COLO668 (cell line): ENCODE measurements around the gene MEPCE.

Experiments used
- DNase-seq: peaks from one replicate; lab custom pipeline; 2025; ENCODE audit not compliant: unreplicated experiment; lab: John Stamatoyannopoulos, UW

MEPCE gene

DNA sequence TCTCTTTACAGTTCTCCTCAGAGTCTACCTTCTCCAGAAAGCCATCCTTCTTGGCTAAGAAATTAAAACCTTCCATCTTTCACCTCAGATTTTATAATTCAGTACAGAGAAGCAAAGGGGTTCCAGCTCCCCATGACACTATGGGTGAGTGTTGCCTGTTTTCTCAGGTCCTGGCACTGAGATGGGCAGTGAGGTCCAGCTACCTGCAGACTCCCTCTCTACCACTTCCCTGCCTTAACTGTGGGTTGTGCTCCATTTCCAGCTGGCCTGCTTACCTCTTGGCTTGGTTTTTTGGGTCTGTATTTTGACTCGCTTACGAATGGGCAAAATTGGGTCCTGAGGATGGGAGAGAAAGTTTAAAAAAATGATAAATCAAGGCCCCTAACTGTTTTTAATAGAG, 27.4 kb upstream of the MEPCE start:
- no peak for DNase-seq

DNA sequence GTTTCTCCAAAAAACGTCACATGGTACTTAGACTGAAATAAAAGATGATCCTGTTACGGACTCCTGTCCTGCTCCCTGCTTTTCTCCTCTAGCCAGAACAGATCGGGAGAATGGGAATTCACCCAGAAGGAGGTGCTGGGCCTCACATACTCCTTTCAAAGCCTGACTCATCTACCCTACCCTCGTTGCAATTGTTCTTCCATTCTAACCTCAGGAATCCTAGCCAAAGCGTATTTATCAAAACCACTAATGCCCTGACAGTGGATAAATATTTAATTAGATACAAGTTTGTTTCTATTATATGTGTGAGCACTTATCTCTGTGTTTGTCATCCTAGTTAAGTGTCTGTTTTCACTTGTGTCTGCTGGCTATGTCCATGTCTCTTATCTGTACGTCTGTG, 22.9 kb upstream of the MEPCE start:
- DNase-seq = no peak

DNA sequence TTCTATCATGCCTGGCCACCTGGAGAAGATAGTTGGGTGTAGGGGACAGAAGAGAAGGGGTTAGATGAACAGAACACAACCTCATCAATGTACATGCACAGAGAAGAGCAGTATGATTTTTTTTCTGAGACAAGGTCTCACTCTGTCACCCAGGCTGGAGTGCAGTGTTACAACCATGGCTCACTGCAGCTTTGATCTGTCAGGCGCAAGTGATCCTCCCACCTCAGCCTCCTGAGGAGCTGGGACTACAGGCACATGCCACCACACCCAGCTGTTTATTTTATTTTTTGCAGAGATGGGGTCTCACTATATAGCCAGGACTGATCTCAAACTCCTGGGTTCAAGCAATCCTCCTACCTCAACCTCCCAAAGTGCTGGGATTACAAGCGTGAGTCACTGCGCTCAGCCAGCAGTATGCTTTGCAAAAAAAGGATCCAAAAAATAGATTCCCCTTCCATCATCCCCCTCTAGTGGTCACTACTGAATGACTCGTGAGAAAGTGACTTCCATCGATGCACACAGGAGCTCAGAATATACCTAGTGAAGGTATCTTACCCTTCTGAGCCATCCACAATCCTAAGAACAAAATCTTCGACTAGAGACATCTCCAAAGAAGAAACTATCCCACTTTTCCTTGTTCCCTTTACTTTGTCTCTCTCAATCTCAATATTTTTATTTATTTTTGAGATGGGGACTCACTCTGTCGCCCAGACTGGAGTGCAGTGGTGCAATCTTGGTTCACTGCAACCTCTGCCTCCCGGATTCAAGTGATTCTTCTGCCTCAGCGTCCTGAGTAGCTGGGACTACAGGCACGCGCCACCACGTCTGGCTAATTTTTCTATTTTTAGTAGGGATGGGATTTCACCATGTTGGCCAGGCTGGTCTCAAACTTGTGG, 22.1 kb upstream of the MEPCE start:
- peak; percentile 16 for DNase-seq

DNA sequence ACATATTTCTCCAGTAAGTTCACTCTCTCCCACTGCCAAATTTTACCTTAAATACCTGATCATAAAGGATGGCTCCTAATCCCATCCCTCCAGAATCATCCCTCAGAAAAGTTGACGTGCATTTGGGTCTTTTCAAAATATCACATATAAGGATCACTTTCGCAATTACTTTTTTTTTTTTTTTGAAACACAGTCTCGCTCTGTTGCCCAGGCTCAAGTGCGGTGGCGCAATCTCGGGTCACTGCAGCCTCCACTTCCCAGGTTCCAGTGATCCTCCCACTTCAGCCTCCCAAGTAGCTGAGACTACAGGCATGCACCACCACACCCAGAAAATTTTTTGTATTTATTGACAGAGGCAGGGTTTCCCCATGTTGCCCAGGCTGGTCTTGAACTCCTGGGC, 18.5 kb upstream of the MEPCE start:
- no peak for DNase-seq

DNA sequence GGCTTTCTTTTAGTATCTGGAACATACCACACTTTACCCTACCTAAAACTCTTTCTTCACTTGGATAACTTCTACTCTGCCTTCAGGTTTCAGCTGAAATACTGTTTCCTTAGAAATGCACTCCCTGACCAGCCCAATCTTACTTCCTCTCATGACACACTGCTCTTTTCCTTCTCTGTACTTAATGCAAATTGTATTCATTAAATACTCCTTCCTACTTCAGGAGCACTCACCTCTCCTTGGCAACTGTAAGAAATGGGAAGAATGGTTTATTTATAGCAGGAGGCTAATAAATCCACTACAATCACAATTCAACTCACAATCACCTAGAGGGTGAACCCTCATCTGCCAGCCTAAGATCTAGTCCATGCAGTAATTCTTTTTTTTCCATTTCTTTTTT, 16.3 kb upstream of the MEPCE start:
- DNase-seq = no peak

DNA sequence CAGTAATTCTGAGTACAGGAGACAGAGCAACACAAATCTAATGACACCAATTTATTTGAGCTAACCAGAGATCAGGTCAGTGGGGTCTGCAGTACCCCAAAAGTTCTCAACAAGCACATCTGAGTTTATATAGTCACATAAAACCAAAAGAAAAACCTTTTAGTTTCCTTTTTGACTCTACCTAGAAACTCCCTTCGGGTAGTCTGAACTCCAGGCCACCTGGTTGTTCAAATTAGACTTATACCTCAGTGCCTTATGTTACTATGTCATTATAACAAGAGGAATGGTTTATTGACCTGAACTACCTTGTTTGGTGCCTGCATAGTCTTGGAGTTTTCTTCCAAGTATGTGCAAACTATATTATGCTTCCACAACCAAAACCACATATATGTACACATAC, 15.7 kb upstream of the MEPCE start:
- no peak for DNase-seq

DNA sequence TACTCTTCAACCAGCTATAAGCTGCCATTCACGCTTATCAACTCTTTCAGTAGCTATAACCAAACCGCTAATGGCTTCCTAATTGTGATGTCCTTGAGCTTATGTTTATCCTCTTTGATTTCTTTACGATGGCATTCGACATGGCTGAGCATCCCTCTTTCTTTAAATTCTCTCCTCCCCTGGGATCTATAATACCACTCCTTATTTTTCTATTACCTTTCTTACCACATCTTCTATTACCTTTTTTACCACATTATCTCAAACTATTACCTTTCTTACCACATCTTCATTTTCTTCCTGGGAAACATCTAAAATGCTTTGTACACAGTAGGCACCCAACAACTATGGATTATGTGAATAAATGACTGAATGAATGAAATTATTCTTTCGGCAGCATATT, 14.2 kb upstream of the MEPCE start:
- DNase-seq = no peak

DNA sequence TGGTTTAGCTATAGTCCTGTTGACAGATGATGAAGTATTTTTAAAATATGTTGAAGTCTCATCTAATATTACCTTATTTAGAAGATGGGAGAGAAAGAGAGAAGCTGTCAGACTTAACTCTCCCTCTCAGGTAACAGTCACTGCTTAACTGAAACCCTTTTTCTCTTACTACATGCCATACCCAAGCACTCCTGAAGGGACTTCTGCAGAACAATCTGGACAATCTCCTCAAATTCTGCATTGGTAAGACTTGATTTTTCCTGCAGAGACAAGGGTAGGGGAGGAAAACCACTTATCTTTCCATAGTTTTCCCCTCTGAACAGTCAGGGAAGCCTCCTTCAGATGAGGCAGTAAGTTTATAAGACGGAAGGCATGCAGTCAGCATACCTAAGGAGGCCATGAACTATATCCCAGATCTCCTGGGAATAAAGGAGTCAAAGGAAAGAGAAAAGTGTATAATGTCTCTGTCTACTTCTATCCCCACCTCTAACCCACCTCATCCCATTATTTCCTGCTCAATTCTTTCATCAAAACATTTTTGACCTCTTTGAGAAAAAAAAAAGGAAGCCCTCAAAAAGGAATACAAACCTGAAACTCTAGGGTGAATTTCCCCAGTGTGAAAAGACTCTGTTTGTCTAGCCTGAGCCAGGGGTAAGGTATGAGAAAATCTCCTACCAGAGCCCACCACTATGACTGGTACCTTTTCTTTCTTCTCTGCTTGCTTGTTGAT, 10.5 kb upstream of the MEPCE start:
- no peak for DNase-seq

DNA sequence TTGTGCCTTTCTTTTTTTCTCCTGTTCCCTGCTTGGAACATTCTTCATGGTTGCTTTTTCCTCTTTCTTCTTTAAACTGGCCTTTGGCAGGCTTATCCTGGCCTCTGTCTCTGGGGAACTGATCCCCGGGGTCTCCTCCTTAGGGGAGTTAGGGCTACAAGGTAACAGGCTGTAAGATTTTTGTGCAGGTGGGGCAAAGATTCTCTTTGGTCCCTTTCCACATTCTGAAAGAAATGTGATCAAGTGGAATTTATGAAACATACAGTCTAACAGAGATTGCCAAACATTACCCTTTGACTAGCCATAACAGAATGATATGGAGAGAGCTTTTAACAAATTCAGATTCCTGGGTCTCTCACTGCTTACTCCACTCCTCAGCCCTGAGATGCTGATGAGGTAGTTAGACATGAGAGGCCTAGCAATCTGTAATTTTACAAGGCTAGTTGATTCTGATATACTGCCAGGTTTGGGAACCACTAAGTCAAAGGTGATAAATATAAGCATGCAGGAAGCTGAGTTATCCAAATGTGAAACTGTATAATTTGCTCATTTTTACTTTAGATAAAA, 9.9 kb upstream of the MEPCE start:
- no peak for DNase-seq

DNA sequence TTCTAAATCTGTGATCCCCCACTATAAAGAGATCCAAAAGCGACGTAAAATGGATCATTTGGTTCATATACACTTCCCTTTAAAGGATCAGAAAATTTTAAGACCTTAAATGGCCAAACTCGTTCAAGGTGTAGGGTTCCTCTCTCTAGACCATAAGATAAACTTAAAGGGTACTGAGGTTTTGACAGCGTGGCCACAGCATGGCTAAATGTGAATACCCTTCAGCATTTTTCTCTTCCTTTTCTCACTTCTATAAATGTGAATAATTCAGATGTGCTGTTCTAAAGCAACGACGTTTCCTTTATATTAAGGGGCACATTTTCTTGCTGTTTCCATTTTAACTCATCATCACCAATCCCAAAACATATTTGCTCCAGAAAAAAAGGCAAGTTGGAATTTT, 6.3 kb upstream of the MEPCE start:
- DNase-seq = no peak

DNA sequence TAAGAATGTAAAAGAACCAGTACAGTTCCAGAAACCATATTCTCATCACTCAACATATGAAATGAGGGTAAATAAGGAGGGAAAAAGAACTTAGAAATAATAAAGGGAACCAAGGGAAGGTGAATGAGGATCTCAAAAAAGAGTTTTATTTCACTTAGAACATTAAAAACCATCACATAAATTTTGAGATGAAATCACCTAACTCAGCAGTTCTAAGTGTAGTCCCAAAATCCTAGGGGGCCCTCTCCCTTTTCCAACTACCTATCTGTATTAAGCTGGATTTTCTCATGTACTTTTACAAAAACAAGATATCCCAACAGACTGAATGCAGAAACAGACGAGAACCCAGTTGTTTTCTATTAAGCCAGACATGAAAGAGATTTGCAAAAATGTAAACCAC, 4.3 kb upstream of the MEPCE start:
- DNase-seq = no peak

DNA sequence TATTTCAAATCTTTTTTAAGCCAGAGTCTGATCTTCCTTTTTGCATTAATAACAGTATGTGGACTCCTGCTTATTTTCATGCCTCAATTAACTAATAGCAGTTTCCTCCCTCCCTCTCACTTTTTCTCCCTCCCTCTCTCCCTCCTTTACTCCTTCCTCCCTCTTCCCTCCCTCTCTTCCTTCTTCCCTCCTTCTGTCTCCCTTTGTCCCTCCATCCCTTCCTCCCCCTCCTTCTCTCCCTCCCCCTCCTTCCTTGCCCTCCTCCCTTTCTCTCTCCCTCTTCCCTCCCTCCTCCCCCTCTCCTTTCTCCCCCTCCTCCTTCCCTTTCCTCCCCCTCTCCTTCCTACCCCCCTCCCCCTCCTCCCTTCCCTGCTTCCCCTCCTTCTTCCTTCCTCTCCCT, 3.1 kb upstream of the MEPCE start:
- DNase-seq = no peak

DNA sequence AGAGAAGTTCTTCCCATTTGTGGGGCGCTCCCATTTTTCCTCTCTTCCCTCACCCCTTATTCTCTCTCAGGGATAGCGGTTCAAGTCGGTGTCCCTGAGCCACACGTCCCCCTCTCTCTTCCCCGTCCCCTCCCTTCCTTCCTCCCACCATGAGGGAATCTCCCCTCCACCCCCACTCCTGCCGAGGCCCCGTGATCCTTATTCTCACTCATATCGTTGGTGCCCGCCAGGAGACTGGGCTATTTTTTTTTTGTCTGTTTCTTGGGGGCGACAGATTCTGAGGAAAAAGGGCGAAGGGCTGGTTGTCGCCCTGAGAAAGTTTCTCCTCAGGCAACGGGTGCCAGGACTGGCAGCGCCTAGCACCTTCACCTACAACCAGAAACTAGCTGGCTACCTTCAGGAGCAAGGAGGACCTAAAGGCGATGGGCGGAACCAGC, 1.9 kb upstream of the MEPCE start:
- DNase-seq = no peak

DNA sequence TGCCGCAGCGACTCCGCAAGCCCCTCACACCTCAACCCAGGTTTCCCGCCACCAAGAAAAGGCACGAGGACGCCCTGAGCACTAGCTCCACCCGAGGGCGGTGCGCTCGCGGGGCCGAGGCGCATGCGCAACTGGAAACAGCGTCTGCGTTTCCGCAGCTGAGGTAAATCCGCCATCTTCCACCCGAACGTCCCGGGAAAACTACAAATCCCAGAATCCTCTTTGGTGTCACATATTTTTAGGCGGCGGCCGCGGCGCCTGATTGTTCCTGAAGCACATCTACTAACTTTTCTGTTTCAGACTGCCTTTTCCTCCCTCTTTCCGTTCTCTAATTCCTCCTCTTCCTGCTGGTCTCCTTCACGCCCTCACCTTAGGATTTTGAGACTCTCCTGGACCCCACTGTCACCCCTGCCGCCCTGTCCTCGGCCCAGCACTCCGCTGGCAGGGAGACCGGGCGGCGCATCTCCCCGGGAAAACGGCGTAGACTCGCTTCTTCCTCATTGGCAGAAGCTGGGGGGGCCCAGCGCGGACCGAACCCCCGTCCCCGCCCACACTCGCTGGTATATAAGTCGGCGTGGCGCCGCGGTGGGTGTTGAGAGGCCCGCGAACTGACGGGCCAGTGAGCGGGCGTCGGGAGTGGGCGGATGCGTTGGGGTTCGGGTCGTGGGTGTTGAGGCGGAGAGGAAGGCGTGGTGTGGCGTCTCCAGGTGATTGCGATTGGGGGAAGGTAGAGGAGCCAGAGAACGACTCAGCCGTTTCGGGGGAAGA, 1.2 kb upstream of the MEPCE start, which contains the start of gene ZCWPW1:
TSS of gene ZCWPW1 (minus strand) at position 505 of the 768 bp plus-strand sequence. CDS start 8,054 bp downstream, outside the sequence.
- DNase-seq = peak; percentile 95

DNA sequence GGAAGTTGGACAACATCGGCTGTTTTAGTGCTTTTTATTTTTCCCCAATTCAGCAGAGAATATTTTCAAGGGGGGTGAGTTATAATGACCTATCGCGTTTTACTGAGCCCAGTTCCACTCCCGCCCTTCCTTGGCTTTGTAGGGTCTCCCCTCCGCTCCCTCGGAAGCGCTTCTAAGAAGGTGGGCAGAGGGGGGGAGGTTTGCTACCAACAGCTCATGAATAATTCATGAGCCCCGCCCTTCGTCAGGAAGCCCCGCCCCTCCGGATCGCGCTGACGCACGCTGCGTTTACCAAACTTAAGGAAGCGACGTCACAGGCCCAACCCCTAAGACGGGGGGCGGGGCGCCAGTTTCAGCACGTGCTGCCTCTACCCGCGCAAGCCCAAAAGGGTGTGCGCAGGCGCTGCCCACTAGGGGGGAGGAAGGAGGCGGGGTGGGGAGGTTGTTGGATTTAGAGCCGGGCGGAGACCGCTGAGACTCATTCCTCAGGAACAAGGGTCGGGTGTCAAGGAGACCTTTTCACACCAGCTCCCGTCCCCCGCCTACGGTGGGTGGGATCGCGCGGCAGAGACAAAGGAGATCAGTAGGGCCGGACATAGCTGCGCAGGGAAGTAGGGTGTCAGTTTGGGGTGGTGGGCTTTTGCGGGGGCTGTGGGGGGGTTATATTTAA, 529 bp upstream of the MEPCE start:
- peak; percentile 99 for DNase-seq

DNA sequence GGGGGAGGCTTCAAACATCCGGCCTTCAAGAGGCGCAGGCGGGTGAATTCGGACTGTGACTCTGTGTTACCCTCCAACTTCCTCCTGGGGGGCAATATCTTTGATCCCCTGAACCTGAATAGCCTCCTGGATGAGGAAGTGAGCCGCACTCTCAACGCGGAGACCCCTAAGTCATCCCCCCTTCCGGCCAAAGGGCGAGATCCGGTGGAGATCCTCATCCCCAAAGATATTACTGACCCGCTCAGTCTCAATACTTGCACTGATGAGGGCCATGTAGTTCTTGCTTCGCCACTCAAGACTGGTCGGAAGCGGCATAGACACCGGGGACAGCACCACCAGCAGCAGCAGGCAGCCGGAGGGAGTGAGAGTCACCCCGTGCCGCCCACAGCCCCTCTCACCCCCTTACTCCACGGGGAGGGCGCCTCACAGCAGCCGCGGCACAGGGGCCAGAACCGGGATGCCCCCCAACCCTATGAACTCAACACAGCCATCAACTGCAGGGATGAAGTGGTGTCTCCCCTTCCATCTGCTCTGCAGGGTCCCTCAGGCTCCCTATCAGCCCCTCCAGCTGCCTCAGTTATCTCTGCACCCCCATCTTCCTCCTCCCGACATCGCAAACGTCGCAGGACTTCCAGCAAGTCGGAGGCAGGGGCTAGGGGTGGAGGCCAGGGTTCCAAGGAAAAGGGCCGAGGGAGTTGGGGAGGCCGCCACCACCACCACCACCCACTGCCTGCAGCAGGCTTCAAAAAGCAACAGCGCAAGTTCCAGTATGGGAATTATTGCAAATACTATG, 1.1 kb downstream of the MEPCE start:
- no peak for DNase-seq

DNA sequence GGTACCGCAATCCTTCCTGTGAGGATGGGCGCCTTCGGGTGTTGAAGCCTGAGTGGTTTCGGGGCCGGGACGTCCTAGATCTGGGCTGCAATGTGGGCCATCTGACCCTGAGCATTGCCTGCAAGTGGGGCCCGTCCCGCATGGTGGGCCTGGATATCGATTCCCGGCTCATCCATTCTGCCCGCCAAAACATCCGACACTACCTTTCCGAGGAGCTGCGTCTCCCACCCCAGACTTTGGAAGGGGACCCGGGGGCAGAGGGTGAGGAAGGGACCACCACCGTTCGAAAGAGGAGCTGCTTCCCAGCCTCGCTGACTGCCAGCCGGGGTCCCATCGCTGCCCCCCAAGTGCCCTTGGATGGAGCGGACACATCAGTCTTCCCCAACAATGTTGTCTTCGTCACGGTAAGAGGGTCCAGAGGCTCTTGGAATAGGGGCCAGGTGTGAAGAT, 1.7 kb downstream of the MEPCE start:
- no peak for DNase-seq

DNA sequence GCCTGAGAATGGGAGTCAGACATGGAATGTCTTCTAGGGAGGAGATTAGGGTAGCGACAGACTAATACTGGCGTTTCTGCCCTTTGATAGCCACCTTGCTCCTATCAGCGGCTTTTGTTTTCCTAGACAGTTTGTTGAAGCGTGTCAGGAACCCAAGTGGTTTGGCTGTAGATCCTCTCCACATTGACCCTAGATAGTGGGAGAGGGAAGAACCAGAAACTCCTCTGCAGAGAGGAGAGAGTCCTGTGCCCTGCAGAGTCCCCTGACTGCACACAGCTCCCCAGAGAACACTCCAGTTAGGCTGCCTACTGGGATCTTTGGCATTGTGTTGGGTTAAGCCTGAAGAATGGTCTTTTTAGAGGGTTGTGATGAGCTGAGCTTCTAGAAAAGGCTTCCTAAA, 2.4 kb downstream of the MEPCE start:
- DNase-seq = no peak

DNA sequence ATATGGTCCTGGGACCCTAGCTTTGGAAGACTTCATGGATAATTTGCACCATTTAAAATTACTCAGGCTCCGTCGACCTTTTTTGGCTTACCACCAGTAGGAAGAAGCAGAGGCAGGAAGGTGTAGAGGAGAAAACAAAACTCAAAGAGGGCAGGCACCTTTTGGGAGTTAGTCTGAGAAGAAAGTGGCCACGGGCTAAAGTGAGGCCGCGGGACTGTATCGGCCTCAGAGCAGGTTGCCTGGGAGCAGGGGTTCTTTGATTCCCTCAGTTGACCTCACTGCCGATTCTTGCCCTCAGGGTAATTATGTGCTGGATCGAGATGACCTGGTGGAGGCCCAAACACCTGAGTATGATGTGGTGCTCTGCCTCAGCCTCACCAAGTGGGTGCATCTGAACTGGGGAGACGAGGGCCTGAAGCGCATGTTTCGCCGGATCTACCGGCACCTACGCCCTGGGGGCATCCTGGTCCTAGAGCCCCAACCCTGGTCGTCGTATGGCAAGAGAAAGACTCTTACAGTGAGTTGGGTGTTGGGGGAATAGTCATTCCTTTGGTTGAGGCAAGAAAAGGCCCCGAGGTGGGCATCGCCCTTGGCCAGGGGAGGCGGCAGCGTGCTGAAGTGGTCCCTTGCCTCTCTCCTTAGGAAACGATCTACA, 3.1 kb downstream of the MEPCE start:
- DNase-seq = no peak
